Endodermal cell (in vitro differentiated cells): ENCODE results near the gene ERICH6. TPM values are rescaled to one million over a fixed set of nuclear protein-coding genes. Genes with fewer than 3 reads are reported as not detected.

Source experiments
- DNase-seq: peaks from one replicate; pipeline ENCODE4 v3.0.0-alpha.2; 2017
- H3K27ac ChIP-seq: 2 replicates; pipeline ENCODE4 v1.5.1; 2013; ENCODE audit warnings: mild to moderate bottlenecking, low read depth, low read length, moderate library complexity
- H3K27me3 ChIP-seq: 2 replicates; pipeline ENCODE4 v1.6.1; 2013; ENCODE audit warnings: mild to moderate bottlenecking, low read length, moderate library complexity; ENCODE audit not compliant: insufficient read depth, control insufficient read depth, poor library complexity, severe bottlenecking
- H3K36me3 ChIP-seq: 2 replicates; pipeline ENCODE4 v1.7.0; 2013; ENCODE audit warnings: mild to moderate bottlenecking, low read length, moderate library complexity; ENCODE audit not compliant: control insufficient read depth, insufficient read depth
- H3K4me1 ChIP-seq: one replicate; pipeline ENCODE4 v1.7.0; 2013; ENCODE audit warnings: low read length; ENCODE audit not compliant: control insufficient read depth, insufficient read depth
- H3K4me3 ChIP-seq: 2 replicates; pipeline ENCODE4 v1.5.1; 2013; ENCODE audit warnings: mild to moderate bottlenecking, low read length, moderate library complexity
- H3K9ac ChIP-seq: 2 replicates; pipeline ENCODE4 v1.6.1; 2013; ENCODE audit warnings: mild to moderate bottlenecking, low read length, moderate library complexity; ENCODE audit not compliant: poor library complexity, severe bottlenecking; ENCODE audit errors: extremely low read depth
- H3K9me3 ChIP-seq: 2 replicates; pipeline ENCODE4 v1.6.1; 2013; ENCODE audit warnings: mild to moderate bottlenecking, low read length, moderate library complexity; ENCODE audit not compliant: control insufficient read depth
- H3K27ac Mint-ChIP-seq: 2 replicates; pipeline ENCODE4 v1.8.0; 2020; ENCODE audit warnings: mixed read lengths
- H3K27me3 Mint-ChIP-seq: 2 replicates; pipeline ENCODE4 v1.8.0; 2021; ENCODE audit warnings: mild to moderate bottlenecking, mixed read lengths; ENCODE audit not compliant: insufficient read depth
- H3K36me3 Mint-ChIP-seq: 2 replicates; pipeline ENCODE4 v1.8.0; 2020; ENCODE audit warnings: low read depth, mixed read lengths
- H3K4me1 Mint-ChIP-seq: 2 replicates; pipeline ENCODE4 v1.8.0; 2020; ENCODE audit warnings: mixed read lengths
- H3K4me3 Mint-ChIP-seq: 2 replicates; pipeline ENCODE4 v1.8.0; 2020; ENCODE audit warnings: mild to moderate bottlenecking, moderate library complexity, mixed read lengths
- H3K9me3 Mint-ChIP-seq: 2 replicates; pipeline ENCODE4 v1.8.0; 2020; ENCODE audit warnings: mild to moderate bottlenecking, mixed read lengths
- WGBS, 2 experiments: methylation state at CpG; one replicate each; pipeline versions ENCODE4 v1.1.5 to v1.1.7; 2013; ENCODE audit warnings: missing lambda C conversion rate in 2 of 2, mixed read lengths in 1 of 2; ENCODE audit not compliant: insufficient coverage in 1 of 2, insufficient read length in 1 of 2; 5-methylcytosine and 5-hydroxymethylcytosine counted together
- total RNA-seq, 2 donors: library from RNA; stranded (reverse); fragmentation: NEBNext Ultra II Directional in 1 of 2; extraction: Animal tissue kit (Norgen Biotek cat#: 25700) in 1 of 2; gene quantifications; 2 replicates in 1 of 2; 3 replicates in 1 of 2; pipeline ENCODE4 v1.2.1, GENCODE V29; 2021
- TF ChIP-seq, protein P1 (sequence below): fragments of 200-600 bp; sonication (generic); conservative IDR thresholded peaks from 2 replicates; pipeline ENCODE4 v1.5.0; 2021; ENCODE audit warnings: antibody characterized with exemption, mild to moderate bottlenecking

ERICH6 gene
- total RNA-seq, 2 donors from 2014 or later, result 0.42 TPM; not detected in 1

DNA sequence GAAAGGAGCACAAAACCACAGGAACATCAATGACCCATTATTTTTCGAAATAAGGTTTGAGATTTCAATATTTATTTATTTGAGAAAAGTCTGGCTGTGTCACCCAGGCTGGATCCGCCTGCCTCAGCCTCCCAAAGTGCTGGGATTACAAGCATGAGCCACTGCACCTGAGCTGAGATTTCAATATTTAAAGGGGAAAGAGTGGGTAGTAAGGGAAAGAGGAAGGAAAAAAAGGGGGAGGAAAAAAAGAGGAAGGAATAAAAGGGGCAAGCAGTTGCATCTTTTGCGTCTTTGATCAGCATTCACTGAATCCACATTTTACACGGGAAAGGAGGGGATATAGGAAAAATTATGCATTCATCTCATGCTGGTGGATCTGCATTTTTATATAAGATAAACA is 47.4 kb downstream of the ERICH6 start:
- no peak for DNase-seq
- TF ChIP-seq, protein P1, sequence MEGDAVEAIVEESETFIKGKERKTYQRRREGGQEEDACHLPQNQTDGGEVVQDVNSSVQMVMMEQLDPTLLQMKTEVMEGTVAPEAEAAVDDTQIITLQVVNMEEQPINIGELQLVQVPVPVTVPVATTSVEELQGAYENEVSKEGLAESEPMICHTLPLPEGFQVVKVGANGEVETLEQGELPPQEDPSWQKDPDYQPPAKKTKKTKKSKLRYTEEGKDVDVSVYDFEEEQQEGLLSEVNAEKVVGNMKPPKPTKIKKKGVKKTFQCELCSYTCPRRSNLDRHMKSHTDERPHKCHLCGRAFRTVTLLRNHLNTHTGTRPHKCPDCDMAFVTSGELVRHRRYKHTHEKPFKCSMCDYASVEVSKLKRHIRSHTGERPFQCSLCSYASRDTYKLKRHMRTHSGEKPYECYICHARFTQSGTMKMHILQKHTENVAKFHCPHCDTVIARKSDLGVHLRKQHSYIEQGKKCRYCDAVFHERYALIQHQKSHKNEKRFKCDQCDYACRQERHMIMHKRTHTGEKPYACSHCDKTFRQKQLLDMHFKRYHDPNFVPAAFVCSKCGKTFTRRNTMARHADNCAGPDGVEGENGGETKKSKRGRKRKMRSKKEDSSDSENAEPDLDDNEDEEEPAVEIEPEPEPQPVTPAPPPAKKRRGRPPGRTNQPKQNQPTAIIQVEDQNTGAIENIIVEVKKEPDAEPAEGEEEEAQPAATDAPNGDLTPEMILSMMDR, result no peak
- no peaks in the 10 kb centered on the region for H3K36me3 ChIP-seq
- no peaks in the 10 kb centered on the region for H3K9me3 Mint-ChIP-seq
- H3K4me3 ChIP-seq, result no peak overlapping the region
- no peaks in the 10 kb centered on the region for H3K9me3 ChIP-seq
- H3K36me3 Mint-ChIP-seq, result no peaks in the 10 kb centered on the region
- H3K27ac ChIP-seq, result no peak overlapping the region
- peaks cover 17% of the 10 kb centered on the region for H3K27me3 Mint-ChIP-seq
- H3K4me1 Mint-ChIP-seq, result no peaks in the 10 kb centered on the region
- H3K9ac ChIP-seq, result no peak overlapping the region
- no peaks in the 10 kb centered on the region for H3K4me1 ChIP-seq
- H3K27me3 ChIP-seq, result peaks cover 10% of the 10 kb centered on the region
- 88 to 100% methylated on average over 3 to 4 of the region's 4 CpGs for WGBS, 2 experiments
- no peak overlapping the region for H3K27ac Mint-ChIP-seq
- no peak overlapping the region for H3K4me3 Mint-ChIP-seq

DNA sequence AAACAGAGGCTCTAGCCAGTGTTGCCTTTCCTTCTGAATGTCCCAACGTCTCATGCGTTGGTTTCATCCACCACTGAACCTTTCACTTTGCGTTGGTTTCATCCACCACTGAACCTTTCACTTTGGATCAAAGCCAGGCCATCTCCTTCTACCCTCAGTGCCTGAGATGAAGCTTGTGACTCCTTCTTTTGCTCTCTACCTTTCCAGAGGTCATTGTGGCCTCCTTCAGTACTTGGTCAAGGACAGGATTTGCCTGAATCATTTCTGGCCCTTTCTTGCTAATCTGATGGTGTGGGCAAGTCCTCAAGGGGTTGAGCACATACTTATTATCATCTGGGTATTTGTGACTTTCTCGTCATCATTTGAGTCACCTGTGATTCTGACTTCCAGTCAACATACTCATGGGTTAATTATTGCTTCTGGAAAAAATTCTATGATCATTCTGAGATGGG is 50.6 kb downstream of the ERICH6 start:
- Histone ChIP-seq H3K9me3 (no peaks in the 10 kb centered on the region), H3K36me3 (no peaks in the 10 kb centered on the region), H3K9ac (no peak overlapping the region), H3K4me1 (no peaks in the 10 kb centered on the region), H3K27ac (no peak overlapping the region), H3K4me3 (no peak overlapping the region), H3K27me3 (no peaks in the 10 kb centered on the region)
- H3K27me3 Mint-ChIP-seq, result no peaks in the 10 kb centered on the region
- H3K27ac Mint-ChIP-seq, result no peak overlapping the region
- no peak for DNase-seq
- TF ChIP-seq, protein P1, result no peak
- no peaks in the 10 kb centered on the region for H3K9me3 Mint-ChIP-seq
- no peaks in the 10 kb centered on the region for H3K36me3 Mint-ChIP-seq
- no peak overlapping the region for H3K4me3 Mint-ChIP-seq
- no peaks in the 10 kb centered on the region for H3K4me1 Mint-ChIP-seq
- WGBS, 2 experiments, result 91 to 96% methylated on average over 4 of the region's 4 CpGs

DNA sequence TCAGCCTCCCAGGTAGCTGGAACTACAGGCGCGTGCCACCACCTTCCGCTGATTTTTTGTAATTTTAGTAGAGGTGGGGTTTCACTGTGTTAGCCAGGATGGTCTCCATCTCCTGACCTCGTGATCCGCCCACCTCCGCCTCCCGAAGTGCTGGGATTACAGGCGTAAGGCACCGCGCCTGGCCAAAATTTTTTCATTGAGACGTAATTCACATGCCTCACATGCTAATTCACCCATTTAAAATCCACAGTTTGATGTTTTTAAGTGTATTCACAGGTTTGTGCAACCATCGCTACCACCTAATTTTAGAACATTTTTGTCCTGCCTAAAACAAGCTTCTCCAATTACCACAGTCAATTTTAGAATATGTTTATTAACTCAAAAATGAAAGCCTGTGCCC is 63.5 kb downstream of the ERICH6 start:
- DNase-seq, result no peak
- Mint-ChIP-seq H3K4me1 (peaks cover 9% of the 10 kb centered on the region), H3K27me3 (no peaks in the 10 kb centered on the region), H3K4me3 (no peak overlapping the region), H3K27ac (no peak overlapping the region), H3K36me3 (no peaks in the 10 kb centered on the region), H3K9me3 (peaks cover 5% of the 10 kb centered on the region)
- TF ChIP-seq, protein P1, result no peak
- no peak overlapping the region for H3K4me3 ChIP-seq
- H3K9ac ChIP-seq, result no peak overlapping the region
- no peaks in the 10 kb centered on the region for H3K9me3 ChIP-seq
- no peak overlapping the region for H3K27ac ChIP-seq
- peaks cover 1% of the 10 kb centered on the region for H3K4me1 ChIP-seq
- 94% methylated on average over 12 of the region's 12 CpGs; no CpG with 5 or more reads in 1 of the 2 experiments for WGBS, 2 experiments
- H3K27me3 ChIP-seq, result no peaks in the 10 kb centered on the region
- H3K36me3 ChIP-seq, result no peaks in the 10 kb centered on the region
